HEK293 (cell line): ENCODE data around the gene DVL3.

Experiments used
- CTCF ChIA-PET: fragments of 350-600 bp; formaldehyde crosslinking; extraction: SDS; loops from one replicate; lab custom pipeline; 2021; ENCODE audit warnings: antibody characterized with exemption; lab: Yijun Ruan, JAX
- POLR2A ChIA-PET: fragments of 300-600 bp; formaldehyde crosslinking; extraction: SDS; loops from one replicate; lab custom pipeline; 2020; ENCODE audit warnings: antibody characterized with exemption, inconsistent platforms; lab: Yijun Ruan, JAX
- H3K27ac ChIP-seq: fragments of 200-500 bp; sonication (Bioruptor generic); 2 replicates; pipeline ENCODE4 v1.5.1; 2014; ENCODE audit warnings: low read depth, low read length, control low read depth, inconsistent platforms; ENCODE audit errors: extremely low read depth
- H3K36me3 ChIP-seq, 2 experiments: fragments of 200-500 bp in 1 of 2; sonication (Bioruptor generic) in 1 of 2; 1 replicate in 1 of 2; 2 replicates in 1 of 2; pipeline ENCODE4 v1.5.1; 2014 to 2017; ENCODE audit warnings: inconsistent platforms in 2 of 2, low read length in 2 of 2; ENCODE audit not compliant: control insufficient read depth in 2 of 2, insufficient read depth in 1 of 2
- H3K4me1 ChIP-seq: fragments of 200-500 bp; sonication (Bioruptor generic); 2 replicates; pipeline ENCODE4 v1.5.1; 2014; ENCODE audit warnings: mild to moderate bottlenecking, low read length, inconsistent platforms; ENCODE audit not compliant: control insufficient read depth, insufficient read depth
- H3K4me3 ChIP-seq: 2 replicates; pipeline ENCODE4 v1.5.1; 2011; ENCODE audit warnings: low read depth, mild to moderate bottlenecking, control low read depth, low read length, moderate library complexity
- H3K9me3 ChIP-seq: fragments of 200-500 bp; sonication (Bioruptor generic); 2 replicates; pipeline ENCODE4 v1.5.1; 2014; ENCODE audit warnings: low read depth, low read length, inconsistent platforms; ENCODE audit not compliant: control insufficient read depth, insufficient read depth
- ATF2 ChIP-seq: fragments of 450-650 bp; formaldehyde crosslinking; IDR thresholded peaks from 2 replicates; pipeline ENCODE4 v1.5.1; 2016; ENCODE audit warnings: missing biosample characterization, missing genetic modification characterization, low read depth
- BCL11B ChIP-seq: fragments of 450-650 bp; formaldehyde crosslinking; IDR thresholded peaks from 2 replicates; pipeline ENCODE4 v1.5.1; 2016; ENCODE audit warnings: low read depth, missing biosample characterization, missing genetic modification characterization
- CTCF ChIP-seq: fragments of 450-650 bp; formaldehyde crosslinking; IDR thresholded peaks from 2 replicates; pipeline ENCODE4 v1.5.1; 2016; ENCODE audit warnings: missing biosample characterization, missing genetic modification characterization
- FEZF1 ChIP-seq: fragments of 450-650 bp; formaldehyde crosslinking; IDR thresholded peaks from 2 replicates; pipeline ENCODE4 v1.5.1; 2016; ENCODE audit warnings: missing biosample characterization, missing genetic modification characterization
- PRDM1 ChIP-seq: fragments of 450-650 bp; formaldehyde crosslinking; IDR thresholded peaks from 2 replicates; pipeline ENCODE4; 2016; ENCODE audit warnings: missing biosample characterization, missing genetic modification characterization
- YY2 ChIP-seq: fragments of 450-650 bp; formaldehyde crosslinking; IDR thresholded peaks from 2 replicates; pipeline ENCODE4 v1.5.1; 2016; ENCODE audit warnings: missing biosample characterization, missing genetic modification characterization
- ZBTB17 ChIP-seq: fragments of 450-650 bp; formaldehyde crosslinking; IDR thresholded peaks from 2 replicates; pipeline ENCODE4 v1.5.1; 2016; ENCODE audit warnings: missing biosample characterization, missing genetic modification characterization
- ZNF10 ChIP-seq: fragments of 450-650 bp; formaldehyde crosslinking; IDR thresholded peaks from 2 replicates; pipeline ENCODE4 v1.5.1; 2017; ENCODE audit warnings: missing biosample characterization, missing genetic modification characterization
- ZNF132 ChIP-seq: fragments of 450-650 bp; formaldehyde crosslinking; IDR thresholded peaks from 2 replicates; pipeline ENCODE4 v1.5.1; 2017; ENCODE audit warnings: missing biosample characterization, missing genetic modification characterization, borderline replicate concordance
- ZNF157 ChIP-seq: fragments of 450-650 bp; formaldehyde crosslinking; IDR thresholded peaks from 2 replicates; pipeline ENCODE4 v1.5.1; 2016; ENCODE audit warnings: missing biosample characterization, missing genetic modification characterization
- ZNF18 ChIP-seq: fragments of 450-650 bp; formaldehyde crosslinking; IDR thresholded peaks from 2 replicates; pipeline ENCODE4 v1.5.1; 2016; ENCODE audit warnings: missing biosample characterization, missing genetic modification characterization
- ZNF24 ChIP-seq: fragments of 450-650 bp; formaldehyde crosslinking; IDR thresholded peaks from 2 replicates; pipeline ENCODE4 v1.5.1; 2016; ENCODE audit warnings: missing biosample characterization, missing genetic modification characterization
- ZNF274 ChIP-seq, 2 experiments: fragments of 200-500 bp in 1 of 2; fragments of 450-650 bp in 1 of 2; sonication (Bioruptor generic) in 1 of 2; formaldehyde crosslinking in 1 of 2; IDR thresholded peaks; 2 replicates each; pipeline versions ENCODE4 v1.5.1 to v1.6.1; 2014 to 2016; ENCODE audit warnings: borderline replicate concordance in 1 of 2, inconsistent platforms in 1 of 2, low read length in 1 of 2, missing biosample characterization in 1 of 2, missing genetic modification characterization in 1 of 2
- ZNF302 ChIP-seq: fragments of 450-650 bp; formaldehyde crosslinking; IDR thresholded peaks from 2 replicates; pipeline ENCODE4 v1.5.1; 2016; ENCODE audit warnings: missing biosample characterization, missing genetic modification characterization, low read depth
- ZNF324 ChIP-seq: fragments of 450-650 bp; formaldehyde crosslinking; IDR thresholded peaks from 2 replicates; pipeline ENCODE4 v1.5.1; 2016; ENCODE audit warnings: missing biosample characterization, missing genetic modification characterization
- ZNF350 ChIP-seq: fragments of 450-650 bp; formaldehyde crosslinking; IDR thresholded peaks from 2 replicates; pipeline ENCODE4 v1.5.0; 2017; ENCODE audit warnings: missing biosample characterization, mild to moderate bottlenecking, missing genetic modification characterization
- ZNF416 ChIP-seq: fragments of 450-650 bp; formaldehyde crosslinking; IDR thresholded peaks from 2 replicates; pipeline ENCODE4 v1.5.1; 2016; ENCODE audit warnings: missing biosample characterization, missing genetic modification characterization
- ZNF549 ChIP-seq: fragments of 450-650 bp; IDR thresholded peaks from 2 replicates; pipeline ENCODE4 v1.5.1; 2018; ENCODE audit warnings: missing biosample characterization, missing genetic modification characterization, mild to moderate bottlenecking, inconsistent platforms, moderate library complexity
- ZNF561 ChIP-seq: fragments of 450-650 bp; IDR thresholded peaks from 2 replicates; pipeline ENCODE4 v1.5.1; 2018; ENCODE audit warnings: missing biosample characterization, missing genetic modification characterization, borderline replicate concordance
- ZNF571 ChIP-seq: fragments of 450-650 bp; formaldehyde crosslinking; IDR thresholded peaks from 2 replicates; pipeline ENCODE4 v1.5.0; 2017; ENCODE audit warnings: missing biosample characterization, missing genetic modification characterization
- ZNF596 ChIP-seq: fragments of 450-650 bp; IDR thresholded peaks from 2 replicates; pipeline ENCODE4 v1.5.0; 2018; ENCODE audit warnings: missing biosample characterization, mild to moderate bottlenecking, missing genetic modification characterization, moderate library complexity
- ZNF629 ChIP-seq: fragments of 450-650 bp; formaldehyde crosslinking; IDR thresholded peaks from 2 replicates; pipeline ENCODE4 v1.5.1; 2017; ENCODE audit warnings: missing biosample characterization, missing genetic modification characterization
- ZNF645 ChIP-seq: fragments of 450-650 bp; formaldehyde crosslinking; IDR thresholded peaks from 2 replicates; pipeline ENCODE4; 2016; ENCODE audit warnings: missing biosample characterization, missing genetic modification characterization
- ZNF654 ChIP-seq: fragments of 450-650 bp; formaldehyde crosslinking; IDR thresholded peaks from 2 replicates; pipeline ENCODE4 v1.5.1; 2016; ENCODE audit warnings: low read depth, missing biosample characterization, missing genetic modification characterization
- ZNF660 ChIP-seq: fragments of 450-650 bp; IDR thresholded peaks from 2 replicates; pipeline ENCODE4 v1.5.1; 2018; ENCODE audit warnings: missing biosample characterization, mild to moderate bottlenecking, missing genetic modification characterization
- ZNF677 ChIP-seq: fragments of 450-650 bp; IDR thresholded peaks from 2 replicates; pipeline ENCODE4 v1.5.0; 2018; ENCODE audit warnings: missing biosample characterization, mild to moderate bottlenecking, missing genetic modification characterization, moderate library complexity
- ZNF704 ChIP-seq: fragments of 450-650 bp; formaldehyde crosslinking; IDR thresholded peaks from 2 replicates; pipeline ENCODE4 v1.5.1; 2016; ENCODE audit warnings: missing biosample characterization, missing genetic modification characterization
- ZNF707 ChIP-seq: fragments of 450-650 bp; formaldehyde crosslinking; IDR thresholded peaks from 2 replicates; pipeline ENCODE4 v1.5.1; 2016; ENCODE audit warnings: missing biosample characterization, missing genetic modification characterization
- ZNF768 ChIP-seq: fragments of 450-650 bp; formaldehyde crosslinking; IDR thresholded peaks from 2 replicates; pipeline ENCODE4 v1.5.1; 2018; ENCODE audit warnings: missing biosample characterization, mild to moderate bottlenecking, missing genetic modification characterization
- ZNF785 ChIP-seq: fragments of 450-650 bp; formaldehyde crosslinking; IDR thresholded peaks from 2 replicates; pipeline ENCODE4 v1.5.1; 2016; ENCODE audit warnings: missing biosample characterization, missing genetic modification characterization
- TF ChIP-seq, protein P1 (sequence below): fragments of 450-650 bp; IDR thresholded peaks from 2 replicates; pipeline ENCODE4 v1.5.1; 2018; ENCODE audit warnings: missing biosample characterization, missing genetic modification characterization

Gene DVL3

DNA sequence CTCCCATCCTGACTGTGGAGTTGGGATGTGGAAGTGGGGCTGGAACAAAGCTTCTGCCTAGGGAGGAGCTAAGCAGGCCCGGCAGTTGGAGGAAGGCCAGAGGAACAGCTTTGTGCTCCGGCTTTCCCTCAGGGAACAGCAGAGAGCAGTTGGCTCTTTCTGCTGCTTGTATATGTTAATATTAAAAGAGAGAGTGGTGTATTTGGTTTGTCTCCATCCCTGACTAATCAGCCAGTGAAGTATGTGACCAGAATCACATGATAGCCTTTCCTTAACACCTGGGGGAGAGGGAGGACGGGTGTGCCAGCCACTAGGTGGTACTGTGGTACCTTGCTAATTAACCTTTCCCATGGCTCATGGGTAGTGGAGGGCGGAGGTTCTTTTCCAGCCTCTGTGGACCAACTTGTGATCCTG, 10.1 kb upstream of the DVL3 start:
- Histone ChIP-seq H3K9me3 (no peaks in the 10 kb centered on the region), H3K27ac (no peak overlapping the region), H3K4me3 (no peak overlapping the region), H3K4me1 (no peaks in the 10 kb centered on the region), H3K36me3 (peaks cover 6 to 62% of the 10 kb centered on the region in 2 experiments; a peak in 2 of 3 replicates)
- ChIA-PET POLR2A (interaction anchor here (1.5 to 2.2 kb wide), 2 partner anchors 9 to 10 kb away, joined by 3 to 6 read pairs; partner anchors contain the start of gene EIF2B5), CTCF (interaction anchor here (0.7 to 1.5 kb wide), 9 partner anchors 10 to 262 kb away, joined by 3 to 7 read pairs (median 4); partner anchors contain the start of genes DVL3 and EEF1AKMT4)
- no peak for TF ChIP-seq ZNF157 (tag by site-specific recombination)
- TF ChIP-seq ZNF785 (tag by site-specific recombination), result no peak
- TF ChIP-seq BCL11B, result no peak
- no peak for TF ChIP-seq ZNF416
- TF ChIP-seq ZNF704 (tag by site-specific recombination), result no peak
- no peak for TF ChIP-seq ZNF571 (tag by site-specific recombination)
- TF ChIP-seq ZNF596 (tag by site-specific recombination), result no peak
- TF ChIP-seq ZNF677 (tag by site-specific recombination), result no peak
- no peak for TF ChIP-seq ZNF549 (tag by site-specific recombination)
- TF ChIP-seq ZNF645 (tag by site-specific recombination), result no peak
- TF ChIP-seq ZNF768 (tag by site-specific recombination), result no peak
- TF ChIP-seq YY2 (tag by site-specific recombination), result no peak
- TF ChIP-seq ZNF302, result no peak
- no peak for TF ChIP-seq ZBTB17
- peak; percentile 41; the same call in 1 of the 2 replicates for TF ChIP-seq CTCF (tag by site-specific recombination)
- peak; percentile 58 for TF ChIP-seq ZNF654 (tag by site-specific recombination)
- peak; percentile 18; the same call in 1 of the 2 replicates for TF ChIP-seq ZNF660 (tag by site-specific recombination)
- TF ChIP-seq ZNF350 (tag by site-specific recombination), result no peak
- no peak for TF ChIP-seq ZNF18
- no peak for TF ChIP-seq ZNF561
- TF ChIP-seq PRDM1 (tag by site-specific recombination), result no peak
- peak; percentile 34; the same call in 1 of the 2 replicates for TF ChIP-seq FEZF1 (tag by site-specific recombination)
- TF ChIP-seq ZNF629 (tag by site-specific recombination), result no peak
- no peak for TF ChIP-seq ZNF324 (tag by site-specific recombination)
- TF ChIP-seq ATF2 (tag by site-specific recombination), result no peak
- TF ChIP-seq ZNF132 (tag by site-specific recombination), result no peak
- TF ChIP-seq ZNF274 (IDR thresholded peaks at IDR 0.05; ENCODE audit: low read length), result no peak
- TF ChIP-seq ZNF274 (tag by site-specific recombination; IDR thresholded peaks at IDR 0.05; ENCODE audit: borderline replicate concordance), result no peak
- TF ChIP-seq, protein P1, sequence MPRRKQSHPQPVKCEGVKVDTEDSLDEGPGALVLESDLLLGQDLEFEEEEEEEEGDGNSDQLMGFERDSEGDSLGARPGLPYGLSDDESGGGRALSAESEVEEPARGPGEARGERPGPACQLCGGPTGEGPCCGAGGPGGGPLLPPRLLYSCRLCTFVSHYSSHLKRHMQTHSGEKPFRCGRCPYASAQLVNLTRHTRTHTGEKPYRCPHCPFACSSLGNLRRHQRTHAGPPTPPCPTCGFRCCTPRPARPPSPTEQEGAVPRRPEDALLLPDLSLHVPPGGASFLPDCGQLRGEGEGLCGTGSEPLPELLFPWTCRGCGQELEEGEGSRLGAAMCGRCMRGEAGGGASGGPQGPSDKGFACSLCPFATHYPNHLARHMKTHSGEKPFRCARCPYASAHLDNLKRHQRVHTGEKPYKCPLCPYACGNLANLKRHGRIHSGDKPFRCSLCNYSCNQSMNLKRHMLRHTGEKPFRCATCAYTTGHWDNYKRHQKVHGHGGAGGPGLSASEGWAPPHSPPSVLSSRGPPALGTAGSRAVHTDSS, result no peak
- no peak for TF ChIP-seq ZNF707
- TF ChIP-seq ZNF10, result no peak
- TF ChIP-seq ZNF24 (tag by site-specific recombination), result no peak
